RWPE1 (cell line): ENCODE data around the gene HIVEP2.

Experiments
- CTCF ChIA-PET: fragments of 350-600 bp; sonication (Branson Sonifier 250); formaldehyde crosslinking; extraction: SDS; loops from one replicate; lab custom pipeline; 2021; lab: Yijun Ruan, JAX
- POLR2A ChIA-PET: fragments of 400-600 bp; formaldehyde crosslinking; extraction: SDS; loops from one replicate; lab custom pipeline; 2020; ENCODE audit warnings: antibody characterized with exemption; ENCODE audit not compliant: low non-redundant PET; lab: Yijun Ruan, JAX
- DNase-seq: peaks from one replicate; pipeline ENCODE4 v3.0.0; 2012; ENCODE audit warnings: low spot score
- H3K27ac ChIP-seq: fragments of 450-650 bp; 2 replicates; pipeline ENCODE4 v1.5.1; 2017
- CTCF ChIP-seq: fragments of 450-650 bp; conservative IDR thresholded peaks from 2 replicates; pipeline ENCODE4 v1.5.1; 2017; ENCODE audit warnings: low read depth, mild to moderate bottlenecking

The HIVEP2 gene

GRCh38 chr6:142946181-142946923, 1.4 kb upstream of the HIVEP2 start:
- H3K27ac ChIP-seq: peak overlapping the region; percentile 97
- DNase-seq: peak; percentile 94
- TF ChIP-seq CTCF: no peak
- ChIA-PET POLR2A (interaction anchor here (1.4 kb wide), 1 partner anchor 114 kb away, joined by 4 read pairs; no protein-coding TSS in a partner anchor), CTCF (interaction anchor here (0.6 to 1.0 kb wide), 2 partner anchors 114 to 215 kb away, joined by 3 read pairs; no protein-coding TSS in a partner anchor)

DNA sequence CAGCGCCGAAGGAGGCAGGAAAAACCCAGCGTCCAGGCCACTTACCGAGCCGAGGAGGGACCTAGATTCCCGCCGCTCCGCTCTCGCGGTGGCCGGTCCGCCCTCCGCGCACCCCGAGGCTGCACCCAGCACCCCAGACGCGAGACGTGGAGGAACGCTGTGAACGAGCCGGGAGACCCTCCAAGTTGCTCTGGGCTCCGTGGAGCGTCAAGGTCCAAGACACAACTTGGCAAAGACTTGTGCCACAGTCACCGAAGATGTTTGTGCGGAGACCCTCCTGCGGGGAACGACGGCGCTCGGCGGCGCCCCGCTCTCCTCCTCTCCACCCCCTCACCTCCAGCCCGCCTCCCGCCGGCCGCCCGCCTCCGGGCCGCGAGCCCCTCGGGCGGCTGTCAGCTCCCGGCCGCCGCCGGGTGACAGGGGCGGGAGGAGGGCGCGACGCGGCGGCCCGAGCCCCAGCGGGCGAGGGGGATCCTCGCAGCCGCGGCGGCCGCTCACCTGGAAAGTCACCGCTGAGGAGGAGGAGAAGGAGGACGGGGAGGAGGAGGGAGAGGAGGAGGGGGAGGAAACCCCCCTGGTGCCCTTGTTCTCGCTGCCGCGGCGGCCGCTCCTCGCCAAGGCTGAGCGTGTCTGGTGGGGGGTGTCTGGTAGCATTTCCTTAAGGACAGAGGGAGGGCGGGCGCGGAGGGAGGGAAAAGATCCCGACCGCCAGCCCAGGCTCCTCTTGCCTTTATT, 637 bp upstream of the HIVEP2 start:
- no peak for TF ChIP-seq CTCF
- POLR2A ChIA-PET: interaction anchor here (1.4 kb wide), 1 partner anchor 115 kb away, joined by 4 read pairs; no protein-coding TSS in a partner anchor
- H3K27ac ChIP-seq: peak overlapping the region; percentile 97
- CTCF ChIA-PET: no interaction called here
- DNase-seq: peak; percentile 56

DNA sequence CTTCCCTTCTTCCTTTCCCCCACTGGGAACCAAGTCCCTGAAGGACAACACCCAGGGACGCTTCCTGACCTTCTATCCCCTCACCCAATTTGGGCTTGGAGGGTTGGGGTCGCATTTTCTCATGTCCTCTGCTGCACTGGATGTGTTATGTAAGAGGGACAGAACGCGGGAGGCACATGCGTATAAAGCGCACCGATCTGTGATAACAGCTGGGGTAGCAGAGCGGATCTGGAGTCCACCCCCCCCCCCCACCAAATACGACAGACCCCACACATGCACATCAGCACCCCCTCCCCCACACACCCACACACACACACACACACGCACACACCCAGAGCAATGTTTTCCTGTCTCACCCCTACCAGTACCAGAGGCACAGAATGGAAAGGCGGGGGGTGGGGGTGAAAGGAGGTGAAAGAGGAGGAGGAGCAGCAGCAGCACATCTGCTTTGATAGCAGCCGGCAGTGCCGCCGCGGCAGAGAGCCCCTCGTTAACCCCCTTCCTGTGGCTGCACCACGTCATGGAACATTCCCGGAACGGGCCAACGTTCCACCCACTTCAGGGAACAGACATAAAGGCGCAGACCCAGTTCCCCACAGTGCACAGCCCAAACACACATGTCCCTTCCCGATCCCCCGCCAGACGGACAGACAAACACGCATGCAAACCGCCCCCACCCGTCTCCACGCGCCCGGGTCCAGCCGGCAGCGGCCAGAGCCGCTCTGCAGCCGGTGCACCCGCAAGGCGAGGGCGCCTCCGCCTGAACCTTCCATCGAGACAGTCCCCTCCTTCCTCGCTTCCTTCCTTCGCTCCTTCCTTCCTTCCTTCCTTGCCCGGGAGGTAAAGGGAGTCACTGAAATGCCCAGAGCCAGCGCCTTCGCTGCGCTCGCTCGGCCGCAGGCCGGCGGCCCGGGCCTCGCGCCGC, 590 bp downstream of the HIVEP2 start:
- CTCF ChIA-PET: no interaction called here
- peak overlapping the region; percentile 97 for H3K27ac ChIP-seq
- no peak for TF ChIP-seq CTCF
- DNase-seq: peak; percentile 58
- POLR2A ChIA-PET: no interaction called here

- POLR2A ChIA-PET: no interaction called here
- CTCF ChIA-PET: no interaction called here
- DNase-seq: no peak
- peak overlapping the region; percentile 97 for H3K27ac ChIP-seq
- no peak for TF ChIP-seq CTCF
Observed at GRCh38 chr6:142943711-142944123, 1.3 kb downstream of the HIVEP2 start.

GRCh38 chr6:142942805-142943227, 2.2 kb downstream of the HIVEP2 start:
- H3K27ac ChIP-seq: no peak overlapping the region
- DNase-seq: peak; percentile 22
- ChIA-PET POLR2A (no interaction called here), CTCF (interaction anchor here (0.5 to 1.0 kb wide), 5 partner anchors 13 to 276 kb away, joined by 3 read pairs; no protein-coding TSS in a partner anchor)
- TF ChIP-seq CTCF: peak; percentile 54

DNA sequence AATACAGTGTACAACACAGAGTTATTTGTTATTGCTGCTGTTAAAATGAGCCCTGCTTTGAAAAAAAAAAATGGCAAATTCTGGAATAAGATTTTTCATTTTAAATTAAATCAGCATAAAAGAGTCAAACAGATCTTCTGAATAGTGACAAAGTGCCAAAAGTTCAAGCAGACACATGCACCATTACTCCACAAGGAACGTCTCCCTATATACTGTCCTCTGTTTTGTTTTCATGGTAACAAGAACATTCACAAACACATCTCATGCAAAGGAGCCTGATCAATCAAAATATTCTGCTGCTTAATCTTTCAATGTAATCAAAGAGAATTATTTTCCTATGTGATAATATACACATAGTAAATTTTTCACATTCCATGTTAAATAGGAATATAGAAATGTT, 2.7 kb downstream of the HIVEP2 start:
- DNase-seq: no peak
- no peak for TF ChIP-seq CTCF
- CTCF ChIA-PET: interaction anchor here (0.6 to 1.0 kb wide), 3 partner anchors 12 to 277 kb away, joined by 3 read pairs; no protein-coding TSS in a partner anchor
- H3K27ac ChIP-seq: no peak overlapping the region
- POLR2A ChIA-PET: no interaction called here
